Fibroblast of lung (primary cell): Measurements from ENCODE around the gene SRL. TPM values are rescaled to one million over a fixed set of nuclear protein-coding genes. Genes with fewer than 3 reads are reported as not detected.

ENCODE experiments used
- DNase-seq, 2 donors: peaks; one replicate each; pipeline versions ENCODE4 v3.0.0 to v3.0.0-alpha.2; 2010; ENCODE audit warnings: low read depth in 2 of 2
- H2AFZ ChIP-seq: 2 replicates; pipeline ENCODE4 v1.5.1; 2012; ENCODE audit warnings: low read length, control low read depth, inconsistent platforms
- H3K27ac ChIP-seq: 2 replicates; pipeline ENCODE4 v1.5.1; 2011; ENCODE audit warnings: low read length, control low read depth; ENCODE audit not compliant: insufficient read depth
- H3K27me3 ChIP-seq: 2 replicates; pipeline ENCODE4 v1.5.1; 2011; ENCODE audit warnings: mild to moderate bottlenecking, low read length; ENCODE audit not compliant: control insufficient read depth, insufficient read depth
- H3K36me3 ChIP-seq: 2 replicates; pipeline ENCODE4 v1.5.1; 2011; ENCODE audit warnings: low read length; ENCODE audit not compliant: control insufficient read depth, insufficient read depth
- H3K4me1 ChIP-seq: 2 replicates; pipeline ENCODE4 v1.5.1; 2011; ENCODE audit warnings: low read length; ENCODE audit not compliant: control insufficient read depth, insufficient read depth; ENCODE audit errors: extremely low read depth
- H3K4me2 ChIP-seq: 2 replicates; pipeline ENCODE4 v1.5.1; 2011; ENCODE audit warnings: low read length, control low read depth; ENCODE audit not compliant: insufficient read depth; ENCODE audit errors: extremely low read depth
- H3K4me3 ChIP-seq, 4 experiments: fragments of 200-600 bp in 1 of 4; sonication (generic) in 1 of 4; replicated peaks in 1 of 4; 2 replicates each; pipeline ENCODE4 v1.5.1; 2011 to 2016; ENCODE audit warnings: low read length in 4 of 4, low read depth in 3 of 4, mild to moderate bottlenecking in 3 of 4, control low read depth in 2 of 4, inconsistent platforms in 1 of 4, mixed read lengths in 1 of 4; ENCODE audit not compliant: insufficient read depth in 1 of 4; ENCODE audit errors: control extremely low read depth in 1 of 4
- H3K79me2 ChIP-seq: 2 replicates; pipeline ENCODE4 v1.5.1; 2012; ENCODE audit warnings: mild to moderate bottlenecking, low read length, inconsistent platforms; ENCODE audit not compliant: control insufficient read depth, insufficient read depth
- H3K9ac ChIP-seq: 2 replicates; pipeline ENCODE4 v1.5.1; 2011; ENCODE audit warnings: mild to moderate bottlenecking, low read length, control low read depth; ENCODE audit not compliant: insufficient read depth
- H3K9me3 ChIP-seq: 2 replicates; pipeline ENCODE4 v1.5.1; 2012; ENCODE audit warnings: low read depth, low read length; ENCODE audit not compliant: control insufficient read depth, insufficient read depth
- H4K20me1 ChIP-seq: 2 replicates; pipeline ENCODE4 v1.5.1; 2011; ENCODE audit warnings: low read length; ENCODE audit not compliant: control insufficient read depth, insufficient read depth; ENCODE audit errors: extremely low read depth
- CTCF ChIP-seq, 2 donors: IDR thresholded peaks in 1 of 2; conservative IDR thresholded peaks in 1 of 2; 1 replicate in 1 of 2; 2 replicates in 1 of 2; pipeline ENCODE4 v1.5.1; 2011 to 2012; ENCODE audit warnings: low read length in 2 of 2, control low read depth in 1 of 2, inconsistent platforms in 1 of 2, low read depth in 1 of 2, mild to moderate bottlenecking in 1 of 2
- EZH2 ChIP-seq: IDR thresholded peaks from 2 replicates; pipeline ENCODE4 v1.5.1; 2012; ENCODE audit warnings: low read length, control low read depth, mild to moderate bottlenecking; ENCODE audit errors: missing control alignments
- polyA plus RNA-seq, 2 donors: library from polyadenylated mRNA; depleted of rRNA in 1 of 2; stranded (reverse) in 1 of 2; unstranded in 1 of 2; fragments of >200 nt; gene quantifications; 2 replicates each; pipeline ENCODE4 v1.2.1, GENCODE V29; 2011 to 2012; ENCODE audit warnings: missing spikeins in 1 of 2
- total RNA-seq: library from RNA; depleted of rRNA; stranded (reverse); fragments of >200 nt; gene quantifications from 2 replicates; pipeline ENCODE4 v1.2.1, GENCODE V29; 2014

SRL gene
- total and polyA plus RNA-seq, 2 donors (not counting 1 experiment from before 2014, with no cell fraction given), result 0.07 to 0.17 TPM

GRCh38 chr16:4206680-4207079 is 35.2 kb downstream of the SRL start:
- H2AFZ ChIP-seq, result no peak overlapping the region
- H4K20me1 ChIP-seq, result no peaks in the 10 kb centered on the region
- no peaks in the 10 kb centered on the region for H3K27me3 ChIP-seq
- H3K4me2 ChIP-seq, result no peak overlapping the region
- H3K4me3 ChIP-seq, result no peak overlapping the region
- TF ChIP-seq CTCF (conservative IDR thresholded peaks at IDR 0.05 in 1 of 2, IDR thresholded peaks at IDR 0.05 in 1 of 2; ENCODE audit: low read depth in 1 of 2, low read length in 2 of 2), result no peak
- no peak for TF ChIP-seq EZH2
- no peaks in the 10 kb centered on the region for H3K4me1 ChIP-seq
- no peaks in the 10 kb centered on the region for H3K36me3 ChIP-seq
- no peak for DNase-seq
- no peaks in the 10 kb centered on the region for H3K9me3 ChIP-seq
- no peak overlapping the region for H3K9ac ChIP-seq
- no peaks in the 10 kb centered on the region for H3K79me2 ChIP-seq
- no peak overlapping the region for H3K27ac ChIP-seq

- Histone ChIP-seq H3K27ac (no peak overlapping the region), H3K4me1 (no peaks in the 10 kb centered on the region), H3K27me3 (no peaks in the 10 kb centered on the region), H3K36me3 (no peaks in the 10 kb centered on the region), H2AFZ (no peak overlapping the region), H3K9ac (no peak overlapping the region), H3K79me2 (no peaks in the 10 kb centered on the region), H4K20me1 (no peaks in the 10 kb centered on the region), H3K4me3 (no peak overlapping the region), H3K9me3 (no peaks in the 10 kb centered on the region), H3K4me2 (no peak overlapping the region)
- TF ChIP-seq CTCF (conservative IDR thresholded peaks at IDR 0.05 in 1 of 2, IDR thresholded peaks at IDR 0.05 in 1 of 2; ENCODE audit: low read depth in 1 of 2, low read length in 2 of 2) (no peak), EZH2 (no peak)
- DNase-seq, result no peak
Measured at GRCh38 chr16:4205971-4206370, 35.9 kb downstream of the SRL start.

- no peak overlapping the region for H3K27ac ChIP-seq
- no peaks in the 10 kb centered on the region for H3K36me3 ChIP-seq
- no peak for TF ChIP-seq EZH2
- no peak for TF ChIP-seq CTCF (conservative IDR thresholded peaks at IDR 0.05 in 1 of 2, IDR thresholded peaks at IDR 0.05 in 1 of 2; ENCODE audit: low read depth in 1 of 2, low read length in 2 of 2)
- no peak overlapping the region for H3K9ac ChIP-seq
- H3K79me2 ChIP-seq, result no peaks in the 10 kb centered on the region
- no peaks in the 10 kb centered on the region for H3K27me3 ChIP-seq
- H3K4me3 ChIP-seq, result no peak overlapping the region
- DNase-seq, result no peak
- no peaks in the 10 kb centered on the region for H3K9me3 ChIP-seq
- H3K4me2 ChIP-seq, result no peak overlapping the region
- H4K20me1 ChIP-seq, result no peaks in the 10 kb centered on the region
- H3K4me1 ChIP-seq, result peaks cover 4% of the 10 kb centered on the region
- no peak overlapping the region for H2AFZ ChIP-seq
Measured at GRCh38 chr16:4204521-4204920, 37.4 kb downstream of the SRL start.
